HepG2 (cell line): Measurements from ENCODE around the gene SMAD3. TPM values are rescaled to one million over a fixed set of nuclear protein-coding genes. Genes with fewer than 3 reads are reported as not detected.

Source experiments
- ATAC-seq: fragments of 200-7000 bp; cut with Tn5 transposase; 3 replicates; pipeline ENCODE4 v1.9.1; 2020; ENCODE audit warnings: mild to moderate bottlenecking, moderate library complexity
- BruUV-seq: library from RNA; stranded (reverse); fragments of 400-500 nt; replicated peaks from 2 replicates; lab custom pipeline; 2021; lab: Mats Ljungman, UMichigan
- CTCF ChIA-PET: fragments of 300-600 bp; formaldehyde crosslinking; extraction: SDS; loops from one replicate; lab custom pipeline; 2021; ENCODE audit warnings: low total read pairs, inconsistent platforms, low intra/inter-chr PET ratio; lab: Yijun Ruan, JAX
- POLR2A ChIA-PET: fragments of 350-600 bp; sonication (Branson Sonifier 250); formaldehyde crosslinking; loops from one replicate; lab custom pipeline; 2020; ENCODE audit warnings: antibody characterized with exemption, inconsistent platforms; lab: Yijun Ruan, JAX
- DNase-seq: peaks from one replicate; pipeline ENCODE4 v3.0.0-alpha.2; 2015; ENCODE audit warnings: low spot score
- FAIRE-seq: peaks from 3 replicates; lab custom pipeline; 2011; peaks lifted over from hg19 to GRCh38; lab: Jason Lieb, UNC
- H2AFZ ChIP-seq: one replicate; pipeline ENCODE4 v1.6.1; 2011; ENCODE audit warnings: low read length, inconsistent platforms
- H3K27ac ChIP-seq: fragments of 300-600 bp; 3 replicates; pipeline ENCODE4 v1.8.0; 2011; ENCODE audit warnings: mixed run types, mild to moderate bottlenecking, mixed read lengths, low read length, inconsistent platforms; ENCODE audit not compliant: insufficient read depth; ENCODE audit errors: extremely low read length
- H3K27me3 ChIP-seq, 2 experiments: fragments of 200-600 bp in 1 of 2; 2 replicates in 1 of 2; 3 replicates in 1 of 2; pipeline versions ENCODE4 v1.6.0 to v1.8.0; 2011; ENCODE audit warnings: low read length in 2 of 2, mild to moderate bottlenecking in 2 of 2, moderate library complexity in 2 of 2, inconsistent platforms in 1 of 2; ENCODE audit not compliant: insufficient read depth in 2 of 2, control insufficient read depth in 1 of 2
- H3K36me3 ChIP-seq, 2 experiments: fragments of 200-600 bp in 1 of 2; replicated peaks in 1 of 2; 2 replicates in 1 of 2; 3 replicates in 1 of 2; pipeline versions ENCODE4 v1.5.1 to v1.8.0; 2011; ENCODE audit warnings: low read length in 2 of 2, inconsistent platforms in 1 of 2; ENCODE audit not compliant: insufficient read depth in 2 of 2, control insufficient read depth in 1 of 2
- H3K4me1 ChIP-seq: 2 replicates; pipeline ENCODE4 v1.5.1; 2012; ENCODE audit warnings: low read length, inconsistent platforms; ENCODE audit not compliant: insufficient read depth
- H3K4me2 ChIP-seq: 2 replicates; pipeline ENCODE4 v1.6.0; 2011; ENCODE audit warnings: low read depth, low read length, inconsistent platforms
- H3K4me3 ChIP-seq, 3 experiments: fragments of 200-600 bp in 1 of 3; sonication (generic), shearing (Covaris generic) in 1 of 3; replicated peaks in 1 of 3; 2 replicates each; pipeline ENCODE4 v1.5.1; 2011 to 2016; ENCODE audit warnings: low read length in 3 of 3, inconsistent platforms in 2 of 3, low read depth in 2 of 3, mild to moderate bottlenecking in 2 of 3, control low read depth in 1 of 3, mixed read lengths in 1 of 3; ENCODE audit not compliant: insufficient read depth in 1 of 3
- H3K79me2 ChIP-seq: one replicate; pipeline ENCODE4 v1.6.1; 2011; ENCODE audit warnings: low read length, inconsistent platforms; ENCODE audit not compliant: insufficient read depth
- H3K9ac ChIP-seq: 2 replicates; pipeline ENCODE4 v1.6.0; 2011; ENCODE audit warnings: mild to moderate bottlenecking, low read depth, low read length, inconsistent platforms; ENCODE audit not compliant: insufficient read depth
- H3K9me3 ChIP-seq: 2 replicates; pipeline ENCODE4 v1.5.1; 2012; ENCODE audit warnings: mild to moderate bottlenecking, low read length
- H4K20me1 ChIP-seq: 2 replicates; pipeline ENCODE4 v1.6.0; 2011; ENCODE audit warnings: inconsistent platforms, mild to moderate bottlenecking, low read length, moderate library complexity; ENCODE audit not compliant: insufficient read depth
- NFE2L1 ChIP-seq: sonication (generic); formaldehyde crosslinking; IDR thresholded peaks from 2 replicates; pipeline ENCODE4 v1.4.0; 2020; ENCODE audit warnings: missing genetic modification reagents, mild to moderate bottlenecking, borderline replicate concordance
- POLR2AphosphoS2 ChIP-seq: IDR thresholded peaks from 2 replicates; pipeline ENCODE4 v1.6.1; 2011; ENCODE audit warnings: low read depth, low read length, improper control_type of control experiment
- RFXAP ChIP-seq: sonication (generic); formaldehyde crosslinking; IDR thresholded peaks from 2 replicates; pipeline ENCODE4 v1.4.0; 2020; ENCODE audit warnings: missing genetic modification reagents, borderline replicate concordance
- SMARCE1 ChIP-seq: fragments of 450-650 bp; IDR thresholded peaks from 2 replicates; pipeline ENCODE4 v1.6.1; 2017; ENCODE audit warnings: borderline replicate concordance
- SP1 ChIP-seq, 2 experiments: fragments of 450-650 bp in 1 of 2; sonication (generic) in 1 of 2; formaldehyde crosslinking in 1 of 2; IDR thresholded peaks; 2 replicates each; pipeline versions ENCODE4 v1.4.0 to v1.6.1; 2016 to 2020; ENCODE audit warnings: missing genetic modification reagents in 1 of 2
- SRF ChIP-seq: IDR thresholded peaks from 2 replicates; pipeline ENCODE4 v1.6.1; 2011; ENCODE audit warnings: mild to moderate bottlenecking, low read depth, low read length, moderate library complexity
- ZFP36L1 ChIP-seq: sonication (generic); formaldehyde crosslinking; IDR thresholded peaks from 2 replicates; pipeline ENCODE4 v1.8.0; 2022; ENCODE audit warnings: mild to moderate bottlenecking, missing genetic modification reagents, moderate library complexity
- ZNF672 ChIP-seq: sonication (generic); formaldehyde crosslinking; IDR thresholded peaks from 2 replicates; pipeline ENCODE4 v1.8.1; 2022; ENCODE audit warnings: missing genetic modification reagents
- ZNF737 ChIP-seq: sonication (generic); formaldehyde crosslinking; IDR thresholded peaks from 2 replicates; pipeline ENCODE4 v1.5.0; 2020; ENCODE audit warnings: missing genetic modification reagents, mild to moderate bottlenecking, borderline replicate concordance
- WGBS: methylation state at CpG from one replicate; pipeline ENCODE4 v1.1.6; 2017; ENCODE audit warnings: low lambda C conversion rate; 5-methylcytosine and 5-hydroxymethylcytosine counted together
- in situ Hi-C: cut with HindIII; loops from 2 replicates; pipeline ENCODE4 v1.10.0; 2017; ENCODE audit warnings: low pct_unique_long_range_greater_than_20kb; ENCODE audit not compliant: extremely low pct_ligation_motif_present
- intact Hi-C: fragments of 100-400 bp; cut with micrococcal nuclease; formaldehyde crosslinking; loops from one replicate; pipeline ENCODE4 v1.10.0; 2022; ENCODE audit not compliant: unreplicated experiment
- polyA plus RNA-seq, 8 experiments: library from polyadenylated mRNA; depleted of rRNA in 3 of 8; stranded (reverse) in 7 of 8; unstranded in 1 of 8; fragments of >200 nt; fragmentation: Illumina TruSeq in 4 of 8; extraction: Trizol in 4 of 8; gene quantifications; 2 replicates each; pipeline versions ENCODE4 v1.2.1 to v1.2.3, GENCODE V29; 2011 to 2016; ENCODE audit warnings: low read depth in 4 of 8, missing spikeins in 1 of 8, mixed read lengths in 1 of 8; ENCODE audit not compliant: insufficient read depth in 1 of 8
- total RNA-seq, 5 experiments: library from RNA; depleted of rRNA; stranded (reverse); fragments of >200 nt; fragmentation: Illumina TruSeq; extraction: Trizol; gene quantifications; 2 replicates each; pipeline ENCODE4 v1.2.3, GENCODE V29; 2016; ENCODE audit warnings: low read depth in 1 of 5
- TF ChIP-seq, protein P1 (sequence below): sonication (generic); formaldehyde crosslinking; IDR thresholded peaks from 2 replicates; pipeline ENCODE4 v1.4.0; 2020; ENCODE audit warnings: missing genetic modification reagents
- TF ChIP-seq, protein P2 (sequence below): fragments of 450-650 bp; IDR thresholded peaks from 2 replicates; pipeline ENCODE4 v1.6.1; 2016
- TF ChIP-seq, protein P3 (sequence below), 2 experiments: IDR thresholded peaks; 2 replicates each; pipeline ENCODE4 v1.6.1; 2011 to 2012; ENCODE audit warnings: low read length in 2 of 2, borderline replicate concordance in 1 of 2, low read depth in 1 of 2, mild to moderate bottlenecking in 1 of 2, moderate library complexity in 1 of 2

Gene SMAD3
- total and polyA plus RNA-seq, 2 of the 13 experiments (the other 11 are each of a cell fraction or from before 2014, with no cell fraction given) = 8.6 to 56.3 TPM

DNA sequence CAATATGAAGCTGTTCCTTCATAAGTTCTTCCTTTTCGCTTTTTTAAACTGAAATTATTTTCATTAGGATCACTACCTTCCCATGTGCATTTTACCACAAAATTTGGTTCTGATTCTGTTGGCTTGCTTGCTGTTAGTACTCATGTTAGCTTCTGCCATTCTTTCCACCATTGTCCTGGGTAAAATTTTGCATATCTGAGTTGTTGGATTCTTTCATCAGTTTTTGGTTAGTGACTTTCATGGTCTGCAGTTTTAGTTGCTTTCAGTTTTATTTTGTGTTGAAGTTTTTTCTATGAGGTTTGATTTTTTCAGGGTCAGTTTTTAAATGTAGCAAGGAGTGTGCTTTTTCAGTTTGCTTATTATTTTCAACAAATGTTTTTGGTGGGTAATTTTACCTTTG is 71.9 kb downstream of the SMAD3 start (continued):
- TF ChIP-seq, protein P1, sequence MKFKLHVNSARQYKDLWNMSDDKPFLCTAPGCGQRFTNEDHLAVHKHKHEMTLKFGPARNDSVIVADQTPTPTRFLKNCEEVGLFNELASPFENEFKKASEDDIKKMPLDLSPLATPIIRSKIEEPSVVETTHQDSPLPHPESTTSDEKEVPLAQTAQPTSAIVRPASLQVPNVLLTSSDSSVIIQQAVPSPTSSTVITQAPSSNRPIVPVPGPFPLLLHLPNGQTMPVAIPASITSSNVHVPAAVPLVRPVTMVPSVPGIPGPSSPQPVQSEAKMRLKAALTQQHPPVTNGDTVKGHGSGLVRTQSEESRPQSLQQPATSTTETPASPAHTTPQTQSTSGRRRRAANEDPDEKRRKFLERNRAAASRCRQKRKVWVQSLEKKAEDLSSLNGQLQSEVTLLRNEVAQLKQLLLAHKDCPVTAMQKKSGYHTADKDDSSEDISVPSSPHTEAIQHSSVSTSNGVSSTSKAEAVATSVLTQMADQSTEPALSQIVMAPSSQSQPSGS (CRISPR knock-in tag) = no peak
- TF ChIP-seq ZNF672 (CRISPR knock-in tag) (no peak), SMARCE1 (no peak)

DNA sequence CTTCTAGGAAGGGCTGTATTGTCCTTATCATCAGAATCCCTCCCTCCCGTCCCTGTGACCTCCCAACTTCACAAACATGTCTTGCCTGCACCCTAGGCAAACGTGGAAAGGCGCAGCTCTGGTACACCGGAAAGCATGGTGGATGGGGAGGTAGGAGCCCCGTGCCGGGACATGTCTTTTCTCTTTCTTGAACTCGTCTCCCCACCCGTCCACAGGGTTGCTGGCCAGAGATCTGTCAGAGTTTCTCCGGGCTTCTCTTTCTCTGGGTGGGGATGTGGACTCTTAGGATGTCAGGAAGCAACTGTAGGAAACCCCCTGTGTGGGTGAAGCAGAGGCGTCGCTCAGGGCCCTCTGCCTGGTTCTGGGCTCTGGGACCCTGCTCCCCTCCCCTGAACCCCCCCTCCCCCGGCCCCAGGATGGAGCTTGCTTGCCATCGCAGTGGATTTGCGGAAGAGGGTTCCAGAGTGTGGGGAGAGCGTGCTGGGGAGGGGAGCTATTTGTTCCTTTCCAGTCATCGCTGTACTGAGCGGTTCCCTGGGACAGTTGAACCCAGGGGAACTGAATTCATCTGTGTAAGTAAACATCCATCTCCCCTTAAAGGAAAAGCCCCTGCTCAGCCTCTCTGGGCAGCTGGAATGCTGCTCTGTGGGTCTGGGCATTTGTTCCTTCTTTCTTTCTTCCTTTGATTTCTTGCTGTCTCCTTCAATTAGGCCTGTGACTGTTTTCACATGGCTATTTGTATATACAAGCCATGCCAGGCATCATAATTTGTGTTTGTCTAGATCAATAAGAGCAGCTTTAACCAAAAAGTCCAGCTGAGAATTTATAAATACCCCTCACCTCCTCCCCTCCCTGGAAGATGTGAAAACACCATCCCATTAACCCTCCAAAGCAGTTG is 72.8 kb downstream of the SMAD3 start:
- peaks cover 63% of the 10 kb centered on the region for H4K20me1 ChIP-seq
- H3K9ac ChIP-seq = no peak overlapping the region
- intact Hi-C loops (no loop called here), in situ Hi-C loops (no loop called here)
- no peaks in the 10 kb centered on the region; a peak in 1 of 5 replicates for H3K36me3 ChIP-seq
- no peak overlapping the region for H3K27ac ChIP-seq
- H3K4me2 ChIP-seq = no peak overlapping the region
- H3K4me1 ChIP-seq = peaks cover 91% of the 10 kb centered on the region
- ChIA-PET POLR2A (no interaction called here), CTCF (no interaction called here)
- no peak overlapping the region for H2AFZ ChIP-seq
- 94% methylated on average over 17 of the region's 17 CpGs for WGBS
- ATAC-seq (no peak), DNase-seq (no peak), FAIRE-seq (no peak)
- no TSS peak for BruUV-seq
- H3K27me3 ChIP-seq = no peaks in the 10 kb centered on the region
- no peaks in the 10 kb centered on the region for H3K9me3 ChIP-seq
- H3K79me2 ChIP-seq = peaks cover 84% of the 10 kb centered on the region
- H3K4me3 ChIP-seq = no peak overlapping the region
- TF ChIP-seq, protein P2, sequence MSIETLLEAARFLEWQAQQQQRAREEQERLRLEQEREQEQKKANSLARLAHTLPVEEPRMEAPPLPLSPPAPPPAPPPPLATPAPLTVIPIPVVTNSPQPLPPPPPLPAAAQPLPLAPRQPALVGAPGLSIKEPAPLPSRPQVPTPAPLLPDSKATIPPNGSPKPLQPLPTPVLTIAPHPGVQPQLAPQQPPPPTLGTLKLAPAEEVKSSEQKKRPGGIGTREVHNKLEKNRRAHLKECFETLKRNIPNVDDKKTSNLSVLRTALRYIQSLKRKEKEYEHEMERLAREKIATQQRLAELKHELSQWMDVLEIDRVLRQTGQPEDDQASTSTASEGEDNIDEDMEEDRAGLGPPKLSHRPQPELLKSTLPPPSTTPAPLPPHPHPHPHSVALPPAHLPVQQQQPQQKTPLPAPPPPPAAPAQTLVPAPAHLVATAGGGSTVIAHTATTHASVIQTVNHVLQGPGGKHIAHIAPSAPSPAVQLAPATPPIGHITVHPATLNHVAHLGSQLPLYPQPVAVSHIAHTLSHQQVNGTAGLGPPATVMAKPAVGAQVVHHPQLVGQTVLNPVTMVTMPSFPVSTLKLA = no peak
- no peak for TF ChIP-seq SP1 (IDR thresholded peaks at IDR 0.05)
- no peak for TF ChIP-seq SP1 (CRISPR knock-in tag; IDR thresholded peaks at IDR 0.05)
- TF ChIP-seq POLR2AphosphoS2 = no peak
- no peak for TF ChIP-seq ZFP36L1 (CRISPR knock-in tag)
- TF ChIP-seq, protein P3, sequence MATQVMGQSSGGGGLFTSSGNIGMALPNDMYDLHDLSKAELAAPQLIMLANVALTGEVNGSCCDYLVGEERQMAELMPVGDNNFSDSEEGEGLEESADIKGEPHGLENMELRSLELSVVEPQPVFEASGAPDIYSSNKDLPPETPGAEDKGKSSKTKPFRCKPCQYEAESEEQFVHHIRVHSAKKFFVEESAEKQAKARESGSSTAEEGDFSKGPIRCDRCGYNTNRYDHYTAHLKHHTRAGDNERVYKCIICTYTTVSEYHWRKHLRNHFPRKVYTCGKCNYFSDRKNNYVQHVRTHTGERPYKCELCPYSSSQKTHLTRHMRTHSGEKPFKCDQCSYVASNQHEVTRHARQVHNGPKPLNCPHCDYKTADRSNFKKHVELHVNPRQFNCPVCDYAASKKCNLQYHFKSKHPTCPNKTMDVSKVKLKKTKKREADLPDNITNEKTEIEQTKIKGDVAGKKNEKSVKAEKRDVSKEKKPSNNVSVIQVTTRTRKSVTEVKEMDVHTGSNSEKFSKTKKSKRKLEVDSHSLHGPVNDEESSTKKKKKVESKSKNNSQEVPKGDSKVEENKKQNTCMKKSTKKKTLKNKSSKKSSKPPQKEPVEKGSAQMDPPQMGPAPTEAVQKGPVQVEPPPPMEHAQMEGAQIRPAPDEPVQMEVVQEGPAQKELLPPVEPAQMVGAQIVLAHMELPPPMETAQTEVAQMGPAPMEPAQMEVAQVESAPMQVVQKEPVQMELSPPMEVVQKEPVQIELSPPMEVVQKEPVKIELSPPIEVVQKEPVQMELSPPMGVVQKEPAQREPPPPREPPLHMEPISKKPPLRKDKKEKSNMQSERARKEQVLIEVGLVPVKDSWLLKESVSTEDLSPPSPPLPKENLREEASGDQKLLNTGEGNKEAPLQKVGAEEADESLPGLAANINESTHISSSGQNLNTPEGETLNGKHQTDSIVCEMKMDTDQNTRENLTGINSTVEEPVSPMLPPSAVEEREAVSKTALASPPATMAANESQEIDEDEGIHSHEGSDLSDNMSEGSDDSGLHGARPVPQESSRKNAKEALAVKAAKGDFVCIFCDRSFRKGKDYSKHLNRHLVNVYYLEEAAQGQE (IDR thresholded peaks at IDR 0.05; ENCODE audit: borderline replicate concordance in 1 of 2, low read depth in 1 of 2, low read length in 2 of 2) = no peak
- TF ChIP-seq ZNF737 = no peak
- TF ChIP-seq SRF = no peak
- no peak for TF ChIP-seq RFXAP (CRISPR knock-in tag)
- TF ChIP-seq NFE2L1 (CRISPR knock-in tag) = no peak
